Measurements from ENCODE around the gene TAOK3.

TAOK3 gene

DNA sequence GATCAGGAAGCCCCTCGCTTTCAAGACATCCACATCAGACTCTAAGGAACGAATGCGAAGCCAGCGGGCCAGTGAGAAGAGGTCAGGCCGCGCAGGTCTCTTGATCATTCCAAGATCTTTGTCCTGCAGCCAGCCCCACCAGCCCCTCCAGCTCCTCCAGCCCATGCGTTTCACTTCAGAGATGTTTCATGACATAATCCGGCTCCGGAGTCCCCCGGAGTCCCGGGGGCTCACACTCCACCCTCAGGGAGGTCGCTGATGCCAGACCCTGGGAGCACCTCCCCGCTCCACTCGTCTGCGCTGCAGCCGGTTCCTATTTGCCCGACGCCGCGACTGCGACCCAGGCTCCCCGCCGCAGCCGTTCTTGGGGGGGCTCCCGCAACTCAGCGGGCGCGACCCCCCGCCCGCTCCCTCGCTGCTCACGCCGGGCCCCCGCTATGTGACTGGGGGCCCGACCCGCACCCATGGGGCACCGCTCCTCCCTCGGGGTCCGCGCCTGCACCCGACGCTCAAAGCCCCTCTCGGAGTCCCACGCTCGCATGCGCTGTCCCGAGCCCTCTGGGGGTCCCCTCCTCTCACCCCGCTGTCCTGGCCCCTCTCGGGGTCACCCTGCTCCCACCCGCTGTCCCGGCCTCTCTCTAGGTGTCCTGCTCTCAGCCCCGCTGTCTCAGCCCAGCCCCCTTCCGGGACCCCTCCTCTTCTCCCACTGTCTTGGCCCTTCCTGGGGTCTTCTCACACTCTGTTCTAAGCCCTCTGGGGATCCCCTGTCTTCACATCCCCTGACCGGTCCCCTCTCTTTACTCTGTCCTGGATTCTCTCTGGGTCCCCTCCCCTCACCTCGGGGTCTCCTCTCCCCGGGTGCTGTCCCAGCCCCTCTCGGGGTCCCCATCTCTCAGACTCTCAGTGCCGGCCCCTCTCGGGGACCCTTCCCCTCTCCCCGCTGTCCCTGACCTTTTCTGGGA is 1.1 kb downstream of the TAOK3 start:
- Histone ChIP-seq H3K27ac (ENCODE audit: low read depth, low read length) (no peak overlapping the region), H3K9me3 (ENCODE audit: control insufficient read depth, insufficient read depth, low read depth, low read length) (no peaks in the 10 kb centered on the region), H3K36me3 (ENCODE audit: control insufficient read depth, insufficient read depth, low read length) (no peaks in the 10 kb centered on the region), H3K9ac (ENCODE audit: low read length) (peak overlapping the region; percentile 22), H3K27me3 (ENCODE audit: control insufficient read depth, insufficient read depth, low read length) (peaks cover 18% of the 10 kb centered on the region), H3K4me1 (ENCODE audit: control insufficient read depth, insufficient read depth, low read length) (peaks cover 13% of the 10 kb centered on the region), H3K4me3 (ENCODE audit: low read depth, low read length) (peak overlapping the region; percentile 99)

DNA sequence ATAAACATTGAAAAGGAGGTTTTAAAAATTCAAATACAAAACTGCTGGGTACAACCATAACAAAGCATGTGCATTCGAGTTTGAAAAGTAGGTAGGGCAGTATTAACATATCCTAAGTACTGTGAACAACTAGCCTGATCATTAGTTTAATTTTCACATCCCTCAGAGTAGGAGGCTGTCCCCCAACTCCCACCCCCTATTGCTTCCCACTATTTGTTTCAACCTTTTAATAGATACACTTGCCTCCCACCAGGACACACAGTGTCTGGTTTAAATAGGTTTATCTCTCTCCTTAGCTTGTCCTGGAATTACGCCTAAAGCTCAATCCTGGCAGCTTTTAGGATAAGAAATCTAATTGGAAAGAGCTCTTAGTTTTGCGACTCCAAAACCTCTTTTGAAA is 2.1 kb downstream of the TAOK3 start:
- H3K4me3 ChIP-seq (ENCODE audit: low read depth, low read length): peak overlapping the region; percentile 99
- no peaks in the 10 kb centered on the region for H3K9me3 ChIP-seq (ENCODE audit: control insufficient read depth, insufficient read depth, low read depth, low read length)
- H3K9ac ChIP-seq (ENCODE audit: low read length): no peak overlapping the region
- peaks cover 18% of the 10 kb centered on the region for H3K27me3 ChIP-seq (ENCODE audit: control insufficient read depth, insufficient read depth, low read length)
- no peak overlapping the region for H3K27ac ChIP-seq (ENCODE audit: low read depth, low read length)
- H3K4me1 ChIP-seq (ENCODE audit: control insufficient read depth, insufficient read depth, low read length): peaks cover 13% of the 10 kb centered on the region
- H3K36me3 ChIP-seq (ENCODE audit: control insufficient read depth, insufficient read depth, low read length): no peaks in the 10 kb centered on the region

DNA sequence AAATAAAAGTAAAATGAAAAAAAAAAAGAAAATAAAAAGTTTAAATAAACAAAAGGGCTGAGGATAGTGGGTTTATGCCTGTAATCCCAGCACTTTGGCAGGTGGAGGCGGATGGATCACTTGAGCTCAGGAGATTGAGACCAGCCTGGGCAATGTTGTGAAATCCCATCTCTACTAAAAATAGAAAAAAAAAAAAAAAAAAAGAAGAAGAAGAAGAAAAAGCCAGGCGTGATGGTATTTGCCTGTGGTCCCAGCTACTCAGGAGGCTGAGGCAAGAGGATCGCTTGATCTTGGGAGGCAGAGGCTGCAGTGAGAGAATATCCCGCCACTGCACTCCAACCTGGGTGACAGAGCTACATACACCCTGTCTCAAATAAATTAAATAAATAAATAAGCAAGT is 3.9 kb downstream of the TAOK3 start:
- no peaks in the 10 kb centered on the region for H3K9me3 ChIP-seq (ENCODE audit: control insufficient read depth, insufficient read depth, low read depth, low read length)
- H3K9ac ChIP-seq (ENCODE audit: low read length): no peak overlapping the region
- peaks cover 12% of the 10 kb centered on the region for H3K4me1 ChIP-seq (ENCODE audit: control insufficient read depth, insufficient read depth, low read length)
- no peak overlapping the region for H3K27ac ChIP-seq (ENCODE audit: low read depth, low read length)
- no peaks in the 10 kb centered on the region for H3K36me3 ChIP-seq (ENCODE audit: control insufficient read depth, insufficient read depth, low read length)
- peaks cover 18% of the 10 kb centered on the region for H3K27me3 ChIP-seq (ENCODE audit: control insufficient read depth, insufficient read depth, low read length)
- no peak overlapping the region for H3K4me3 ChIP-seq (ENCODE audit: low read depth, low read length)

DNA sequence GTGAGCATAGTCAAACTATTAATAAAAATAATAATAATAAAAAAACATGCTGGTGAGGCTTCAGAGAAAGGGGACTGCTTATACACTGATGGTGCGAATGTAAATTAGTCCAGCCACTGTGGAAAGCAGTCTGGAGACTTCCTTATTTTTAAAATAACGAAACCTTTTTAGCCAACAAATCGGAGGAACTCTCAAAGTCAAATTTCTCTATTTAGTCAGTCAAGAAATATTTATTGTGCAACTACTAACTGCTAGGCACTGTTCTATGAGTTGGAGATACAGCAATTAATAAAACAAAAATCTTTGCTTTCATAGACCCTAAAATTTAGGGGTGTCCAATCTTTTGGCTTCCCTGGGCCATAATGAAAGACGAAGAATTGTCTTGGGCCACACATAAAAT is 10.8 kb downstream of the TAOK3 start:
- Histone ChIP-seq H3K27me3 (ENCODE audit: control insufficient read depth, insufficient read depth, low read length) (no peaks in the 10 kb centered on the region), H3K4me3 (ENCODE audit: low read depth, low read length) (no peak overlapping the region), H3K36me3 (ENCODE audit: control insufficient read depth, insufficient read depth, low read length) (no peaks in the 10 kb centered on the region), H3K9ac (ENCODE audit: low read length) (no peak overlapping the region), H3K9me3 (ENCODE audit: control insufficient read depth, insufficient read depth, low read depth, low read length) (no peaks in the 10 kb centered on the region), H3K27ac (ENCODE audit: low read depth, low read length) (no peak overlapping the region), H3K4me1 (ENCODE audit: control insufficient read depth, insufficient read depth, low read length) (peaks cover 7% of the 10 kb centered on the region)

DNA sequence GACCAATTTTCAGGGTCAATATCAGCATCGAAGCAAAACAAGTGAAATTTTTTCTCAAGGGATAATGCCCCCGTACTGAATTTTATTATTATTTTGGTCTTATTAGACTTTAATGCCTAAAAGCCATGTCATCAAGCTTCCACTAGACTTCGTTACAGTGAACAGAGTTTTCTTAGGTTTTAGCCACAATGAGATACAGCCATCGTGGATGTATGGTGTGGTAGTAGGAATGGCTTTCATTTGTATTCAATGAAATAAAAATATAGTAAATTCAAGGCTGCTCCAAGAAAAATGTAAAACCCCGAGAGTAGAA is 11.7 kb downstream of the TAOK3 start:
- H3K36me3 ChIP-seq (ENCODE audit: control insufficient read depth, insufficient read depth, low read length): no peaks in the 10 kb centered on the region
- no peaks in the 10 kb centered on the region for H3K9me3 ChIP-seq (ENCODE audit: control insufficient read depth, insufficient read depth, low read depth, low read length)
- H3K9ac ChIP-seq (ENCODE audit: low read length): no peak overlapping the region
- no peak overlapping the region for H3K4me3 ChIP-seq (ENCODE audit: low read depth, low read length)
- peaks cover 7% of the 10 kb centered on the region for H3K4me1 ChIP-seq (ENCODE audit: control insufficient read depth, insufficient read depth, low read length)
- no peaks in the 10 kb centered on the region for H3K27me3 ChIP-seq (ENCODE audit: control insufficient read depth, insufficient read depth, low read length)
- H3K27ac ChIP-seq (ENCODE audit: low read depth, low read length): no peak overlapping the region

DNA sequence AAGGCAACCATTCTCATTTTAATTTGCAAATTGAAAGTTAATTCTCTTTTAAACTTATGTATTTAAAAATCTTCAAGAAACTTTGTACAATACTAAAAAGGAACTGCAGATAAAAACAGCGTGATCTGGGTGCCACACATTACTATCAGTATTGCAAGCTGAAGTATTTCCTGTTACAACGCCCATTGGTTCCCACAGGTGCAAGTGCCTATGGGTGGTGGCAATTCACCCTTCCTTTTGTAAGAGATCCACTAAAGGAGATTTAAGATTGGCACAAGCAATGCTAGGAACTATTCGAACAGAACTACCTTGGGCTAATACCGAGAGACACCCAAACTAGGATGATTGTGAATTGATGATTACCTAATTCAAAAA is 13.2 kb downstream of the TAOK3 start:
- Histone ChIP-seq H3K4me3 (ENCODE audit: low read depth, low read length) (no peak overlapping the region), H3K27me3 (ENCODE audit: control insufficient read depth, insufficient read depth, low read length) (no peaks in the 10 kb centered on the region), H3K36me3 (ENCODE audit: control insufficient read depth, insufficient read depth, low read length) (no peaks in the 10 kb centered on the region), H3K9ac (ENCODE audit: low read length) (no peak overlapping the region), H3K4me1 (ENCODE audit: control insufficient read depth, insufficient read depth, low read length) (peaks cover 7% of the 10 kb centered on the region), H3K27ac (ENCODE audit: low read depth, low read length) (no peak overlapping the region), H3K9me3 (ENCODE audit: control insufficient read depth, insufficient read depth, low read depth, low read length) (peaks cover 4% of the 10 kb centered on the region)

DNA sequence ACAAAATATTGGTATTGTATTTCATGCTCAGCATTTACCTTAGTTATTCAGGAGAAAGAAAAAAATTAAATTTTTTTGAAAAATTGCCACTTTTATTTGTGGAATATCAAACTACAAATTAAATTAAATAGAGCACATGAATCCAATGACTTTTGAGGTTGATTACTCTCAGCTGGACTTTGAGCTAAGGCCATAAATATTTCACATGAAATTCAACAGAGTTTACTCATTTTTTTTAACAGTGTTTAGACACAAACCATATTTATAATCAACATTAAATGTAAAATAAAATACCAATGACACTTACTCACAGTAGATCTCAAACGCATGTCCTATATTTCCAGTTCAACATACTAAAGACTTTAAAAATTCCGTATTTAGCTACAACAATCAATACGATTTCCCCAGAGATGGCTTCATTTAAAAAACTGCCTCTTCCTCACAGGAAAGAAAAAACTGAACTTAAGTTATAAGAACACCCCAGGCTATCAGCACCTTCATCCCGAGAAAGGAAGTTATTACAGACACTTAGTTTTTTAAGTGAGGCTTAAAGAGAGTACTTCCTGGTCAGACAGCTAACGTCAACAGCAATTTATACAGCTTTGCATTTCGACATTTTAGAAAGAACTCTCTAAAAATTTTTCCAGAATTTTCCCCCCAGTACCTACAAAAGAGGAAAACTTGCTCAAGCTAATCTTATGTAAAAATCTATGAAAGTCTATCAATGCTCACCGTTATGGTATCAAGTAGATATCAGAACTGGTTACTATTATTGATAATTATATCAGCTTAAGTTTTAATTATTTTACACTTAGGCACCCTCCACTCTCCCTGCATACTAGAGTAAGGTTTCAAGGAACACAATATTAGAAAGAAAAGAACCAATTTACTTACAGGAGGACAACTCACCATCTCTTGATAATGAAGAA is 13.8 kb downstream of the TAOK3 start:
- H3K27me3 ChIP-seq (ENCODE audit: control insufficient read depth, insufficient read depth, low read length): no peaks in the 10 kb centered on the region
- no peak overlapping the region for H3K4me3 ChIP-seq (ENCODE audit: low read depth, low read length)
- H3K9me3 ChIP-seq (ENCODE audit: control insufficient read depth, insufficient read depth, low read depth, low read length): peaks cover 9% of the 10 kb centered on the region
- peaks cover 7% of the 10 kb centered on the region for H3K4me1 ChIP-seq (ENCODE audit: control insufficient read depth, insufficient read depth, low read length)
- H3K9ac ChIP-seq (ENCODE audit: low read length): no peak overlapping the region
- H3K27ac ChIP-seq (ENCODE audit: low read depth, low read length): no peak overlapping the region
- H3K36me3 ChIP-seq (ENCODE audit: control insufficient read depth, insufficient read depth, low read length): no peaks in the 10 kb centered on the region

DNA sequence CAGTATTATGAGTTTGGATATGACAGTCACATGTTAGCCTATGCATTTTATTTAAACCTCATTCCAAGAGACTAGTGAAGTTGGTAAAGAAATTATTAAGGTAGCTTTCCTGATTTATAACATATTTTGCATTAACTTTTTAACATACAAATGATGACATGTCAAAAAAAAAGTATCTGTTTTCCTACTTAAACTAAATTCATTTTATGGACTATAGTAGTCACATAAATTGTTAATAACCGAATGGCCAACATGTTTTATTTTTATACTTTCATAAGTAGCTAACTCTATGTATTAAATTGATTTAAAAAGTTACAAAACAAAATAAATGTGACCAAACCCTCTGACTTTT is 14.7 kb downstream of the TAOK3 start:
- Histone ChIP-seq H3K9me3 (ENCODE audit: control insufficient read depth, insufficient read depth, low read depth, low read length) (peaks cover 9% of the 10 kb centered on the region), H3K9ac (ENCODE audit: low read length) (no peak overlapping the region), H3K4me1 (ENCODE audit: control insufficient read depth, insufficient read depth, low read length) (peaks cover 7% of the 10 kb centered on the region), H3K27ac (ENCODE audit: low read depth, low read length) (no peak overlapping the region), H3K4me3 (ENCODE audit: low read depth, low read length) (no peak overlapping the region), H3K36me3 (ENCODE audit: control insufficient read depth, insufficient read depth, low read length) (no peaks in the 10 kb centered on the region), H3K27me3 (ENCODE audit: control insufficient read depth, insufficient read depth, low read length) (no peaks in the 10 kb centered on the region)

DNA sequence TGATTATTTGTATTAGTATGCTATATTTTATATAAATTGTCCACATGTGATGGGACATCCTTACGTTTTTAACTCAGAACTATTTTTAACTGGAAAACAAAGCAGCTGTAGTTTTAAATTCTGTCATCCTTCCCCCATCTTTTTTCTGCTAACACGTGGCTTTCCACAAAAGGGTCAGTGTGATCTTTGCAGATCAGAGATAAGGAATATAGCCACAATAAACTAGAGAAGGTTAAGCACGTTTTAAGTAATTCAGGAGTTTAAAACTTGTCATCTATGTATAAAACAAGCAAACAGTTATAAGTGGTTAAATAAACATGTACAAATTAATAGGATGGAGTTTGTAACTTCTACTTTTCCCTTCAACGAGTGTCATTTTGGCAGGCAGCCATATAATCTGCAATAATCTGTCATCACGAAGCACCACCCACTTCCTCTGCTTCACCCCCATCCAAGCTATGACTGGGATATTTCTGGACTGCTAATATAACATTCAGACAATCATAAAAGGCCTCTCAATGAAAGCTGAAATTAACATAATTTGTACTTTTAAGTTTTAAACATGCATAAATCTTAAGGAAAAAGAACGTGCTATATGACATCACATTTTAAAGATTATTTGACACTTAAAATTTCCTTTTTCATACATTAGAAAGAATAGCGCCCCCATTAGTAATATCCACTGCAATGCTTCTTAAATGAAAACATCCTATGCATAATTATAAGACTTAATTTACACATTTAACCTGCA is 15.3 kb downstream of the TAOK3 start:
- Histone ChIP-seq H3K27ac (ENCODE audit: low read depth, low read length) (no peak overlapping the region), H3K9me3 (ENCODE audit: control insufficient read depth, insufficient read depth, low read depth, low read length) (peaks cover 9% of the 10 kb centered on the region), H3K36me3 (ENCODE audit: control insufficient read depth, insufficient read depth, low read length) (no peaks in the 10 kb centered on the region), H3K9ac (ENCODE audit: low read length) (no peak overlapping the region), H3K4me1 (ENCODE audit: control insufficient read depth, insufficient read depth, low read length) (peaks cover 7% of the 10 kb centered on the region), H3K27me3 (ENCODE audit: control insufficient read depth, insufficient read depth, low read length) (no peaks in the 10 kb centered on the region), H3K4me3 (ENCODE audit: low read depth, low read length) (no peak overlapping the region)

DNA sequence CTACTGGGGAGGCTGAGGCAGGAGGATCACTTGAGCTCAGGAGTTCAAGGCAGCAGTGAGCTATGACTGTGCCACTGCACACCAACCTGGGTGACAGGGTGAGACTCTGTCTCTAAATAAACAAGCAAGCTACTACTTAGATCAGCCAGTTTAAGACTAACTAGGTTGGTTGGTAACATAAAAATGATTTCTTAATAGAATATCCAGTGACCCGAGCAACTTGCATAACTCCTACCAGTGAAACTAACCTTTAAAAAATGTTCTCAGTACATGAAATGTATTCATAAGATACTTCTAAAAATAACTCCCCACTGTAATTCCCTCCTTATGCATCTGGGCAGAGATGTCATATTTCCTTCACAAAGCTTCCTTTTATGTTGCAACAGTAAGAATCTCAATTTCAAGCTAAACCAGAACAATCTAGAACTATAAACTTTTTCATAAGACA is 15.9 kb downstream of the TAOK3 start:
- no peak overlapping the region for H3K9ac ChIP-seq (ENCODE audit: low read length)
- H3K36me3 ChIP-seq (ENCODE audit: control insufficient read depth, insufficient read depth, low read length): no peaks in the 10 kb centered on the region
- H3K4me1 ChIP-seq (ENCODE audit: control insufficient read depth, insufficient read depth, low read length): peaks cover 7% of the 10 kb centered on the region
- H3K9me3 ChIP-seq (ENCODE audit: control insufficient read depth, insufficient read depth, low read depth, low read length): peaks cover 9% of the 10 kb centered on the region
- H3K4me3 ChIP-seq (ENCODE audit: low read depth, low read length): no peak overlapping the region
- no peaks in the 10 kb centered on the region for H3K27me3 ChIP-seq (ENCODE audit: control insufficient read depth, insufficient read depth, low read length)
- no peak overlapping the region for H3K27ac ChIP-seq (ENCODE audit: low read depth, low read length)

Measured in HUES6 (cell line).